Ishikawa (cell line): ENCODE results near the gene CAMP.

Source experiments
- CEBPB ChIP-seq: IDR thresholded peaks from 2 replicates; pipeline ENCODE4 v1.6.1; 2012
- CREB1 ChIP-seq: IDR thresholded peaks from 2 replicates; pipeline ENCODE4 v1.6.1; 2012; ENCODE audit warnings: low read depth
- EGR1 ChIP-seq: IDR thresholded peaks from 2 replicates; pipeline ENCODE4 v1.6.1; 2012
- EP300 ChIP-seq: IDR thresholded peaks from 2 replicates; pipeline ENCODE4 v1.6.1; 2012; ENCODE audit warnings: borderline replicate concordance
- FOXM1 ChIP-seq: IDR thresholded peaks from 2 replicates; pipeline ENCODE4 v1.6.1; 2012; ENCODE audit warnings: low read depth, borderline replicate concordance
- MAX ChIP-seq: IDR thresholded peaks from 2 replicates; pipeline ENCODE4 v1.6.1; 2012
- NFIC ChIP-seq: IDR thresholded peaks from 2 replicates; pipeline ENCODE4 v1.6.1; 2012
- RAD21 ChIP-seq: IDR thresholded peaks from 2 replicates; pipeline ENCODE4 v1.6.1; 2012; ENCODE audit warnings: low read depth
- REST ChIP-seq: IDR thresholded peaks from 2 replicates; pipeline ENCODE4 v1.6.1; 2012; ENCODE audit warnings: low read depth, mild to moderate bottlenecking
- TAF1 ChIP-seq: IDR thresholded peaks from 2 replicates; pipeline ENCODE4 v1.6.1; 2012; ENCODE audit warnings: low read depth, mild to moderate bottlenecking
- TCF12 ChIP-seq: IDR thresholded peaks from 2 replicates; pipeline ENCODE4 v1.6.1; 2012; ENCODE audit warnings: low read depth
- TEAD4 ChIP-seq: IDR thresholded peaks from 2 replicates; pipeline ENCODE4 v1.6.1; 2012
- USF1 ChIP-seq: IDR thresholded peaks from 2 replicates; pipeline ENCODE4 v1.6.1; 2012
- YY1 ChIP-seq: IDR thresholded peaks from 2 replicates; pipeline ENCODE4 v1.6.1; 2012; ENCODE audit warnings: low read depth
- ZBTB7A ChIP-seq: IDR thresholded peaks from 2 replicates; pipeline ENCODE4 v1.6.1; 2012; ENCODE audit warnings: low read depth

The CAMP gene

GRCh38 chr3:48218537-48218936, 4.8 kb upstream of the CAMP start:
- TF ChIP-seq TCF12 = no peak
- TF ChIP-seq TAF1 = no peak
- TF ChIP-seq TEAD4 = no peak
- TF ChIP-seq ZBTB7A = no peak
- no peak for TF ChIP-seq CREB1
- TF ChIP-seq RAD21 = no peak
- TF ChIP-seq EGR1 = no peak
- no peak for TF ChIP-seq EP300
- TF ChIP-seq FOXM1 = no peak
- TF ChIP-seq NFIC = no peak
- no peak for TF ChIP-seq MAX
- no peak for TF ChIP-seq CEBPB
- no peak for TF ChIP-seq REST
- no peak for TF ChIP-seq YY1
- no peak for TF ChIP-seq USF1

GRCh38 chr3:48219543-48219942, 3.8 kb upstream of the CAMP start:
- no peak for TF ChIP-seq EP300
- no peak for TF ChIP-seq YY1
- TF ChIP-seq USF1 = no peak
- TF ChIP-seq MAX = no peak
- no peak for TF ChIP-seq REST
- TF ChIP-seq CEBPB = no peak
- TF ChIP-seq TEAD4 = no peak
- no peak for TF ChIP-seq RAD21
- no peak for TF ChIP-seq ZBTB7A
- no peak for TF ChIP-seq NFIC
- no peak for TF ChIP-seq EGR1
- no peak for TF ChIP-seq FOXM1
- no peak for TF ChIP-seq CREB1
- TF ChIP-seq TCF12 = no peak
- TF ChIP-seq TAF1 = no peak

GRCh38 chr3:48220746-48221145, 2.5 kb upstream of the CAMP start:
- TF ChIP-seq MAX (no peak), RAD21 (no peak), EP300 (no peak), YY1 (no peak), NFIC (no peak), TEAD4 (no peak), CREB1 (no peak), REST (no peak), CEBPB (no peak)

- no peak for TF ChIP-seq TCF12
Measured at GRCh38 chr3:48225587-48225986, 2.3 kb downstream of the CAMP start.

- TF ChIP-seq YY1 (no peak), TAF1 (no peak), REST (no peak), CEBPB (no peak), EP300 (no peak), RAD21 (no peak), CREB1 (no peak), EGR1 (no peak), USF1 (no peak), ZBTB7A (no peak), TCF12 (no peak)
Measured at GRCh38 chr3:48226939-48227338, 3.6 kb downstream of the CAMP start.
